Transverse colon (tissue), 4 donors: ENCODE data around the gene DHRSX. TPM values are rescaled to one million over a fixed set of nuclear protein-coding genes. Genes with fewer than 3 reads are reported as not detected.
"Not testable (repeated sequence)": the region's sequence is repeated elsewhere in the genome, so short reads cannot be mapped to it uniquely, and the experiment has no call there.

Experiments
- DNase-seq: peaks from one replicate; pipeline ENCODE4 v3.0.0-alpha.2; 2019
- H3K27ac ChIP-seq, 4 donors: fragments of 200-600 bp; sonication (generic); 2 replicates each; pipeline ENCODE4 v1.5.1; 2016 to 2018; ENCODE audit warnings: inconsistent platforms in 4 of 4
- H3K27me3 ChIP-seq: fragments of 200-600 bp; sonication (generic); 2 replicates; pipeline ENCODE4 v1.5.1; 2017; ENCODE audit warnings: inconsistent platforms
- H3K36me3 ChIP-seq, 4 donors: fragments of 200-600 bp; sonication (generic); 2 replicates each; pipeline ENCODE4 v1.5.1; 2017 to 2019; ENCODE audit warnings: inconsistent platforms in 4 of 4
- H3K4me1 ChIP-seq, 4 donors: fragments of 200-600 bp; sonication (generic); 2 replicates each; pipeline ENCODE4 v1.5.1; 2017 to 2020; ENCODE audit warnings: inconsistent platforms in 4 of 4
- H3K4me3 ChIP-seq, 4 donors: fragments of 200-600 bp; sonication (generic); 1 replicate in 1 of 4; 2 replicates in 3 of 4; pipeline versions ENCODE4 v1.5.1 to v1.6.1; 2017 to 2019; ENCODE audit warnings: inconsistent platforms in 4 of 4
- H3K9me3 ChIP-seq, 2 donors: fragments of 200-600 bp; sonication (generic); 2 replicates each; pipeline ENCODE4 v1.5.1; 2017 to 2019; ENCODE audit warnings: inconsistent platforms in 2 of 2
- EP300 ChIP-seq: sonication (generic); formaldehyde crosslinking; IDR thresholded peaks from one replicate; pipeline ENCODE4 v1.6.1; 2017; ENCODE audit warnings: antibody characterized with exemption, low read depth
- POLR2A ChIP-seq: fragments of 450-650 bp; IDR thresholded peaks from one replicate; pipeline ENCODE4 v1.6.1; 2016; ENCODE audit warnings: antibody characterized with exemption, mild to moderate bottlenecking, moderate library complexity
- POLR2AphosphoS5 ChIP-seq, 3 donors: sonication (generic); formaldehyde crosslinking; IDR thresholded peaks; one replicate each; pipeline ENCODE4 v1.6.1; 2016; ENCODE audit warnings: antibody characterized with exemption in 3 of 3
- WGBS, 2 donors: methylation state at CpG; one replicate each; pipeline ENCODE4 v1.1.5; 2018; ENCODE audit warnings: low coverage in 1 of 2; 5-methylcytosine and 5-hydroxymethylcytosine counted together
- in situ Hi-C, 4 donors: fragments of 200-750 bp; cut with MboI; loops; one replicate each; pipeline versions ENCODE4 v1.15.0 to v1.15.1; 2017; ENCODE audit warnings: low sequenced_read_pairs in 3 of 4, low pct_ligation_motif_present in 1 of 4, low pct_unique_long_range_greater_than_20kb in 1 of 4
- intact Hi-C: fragments of 100-400 bp; cut with DNase I; formaldehyde crosslinking; loops from one replicate; pipeline ENCODE4 v1.15.1; 2023; ENCODE audit warnings: low total_unique reads
- total RNA-seq, 4 donors: library from RNA; depleted of rRNA; stranded (reverse); fragments of >200 nt; gene quantifications; one replicate each; pipeline ENCODE4 v1.1.0, GENCODE V29; 2016
- TF ChIP-seq, protein P1 (sequence below), 5 experiments: fragments of 200-600 bp in 3 of 5; fragments of 450-650 bp in 2 of 5; sonication (generic) in 3 of 5; IDR thresholded peaks; 1 replicate in 2 of 5; 2 replicates in 3 of 5; pipeline ENCODE4 v1.5.1; 2016 to 2017; ENCODE audit warnings: antibody characterized with exemption in 5 of 5, inconsistent platforms in 3 of 5, mild to moderate bottlenecking in 2 of 5, moderate library complexity in 1 of 5

DHRSX gene
- total RNA-seq, 4 donors from 2014 or later, result 27.9 to 39.9 (median 33.9) TPM

DNA sequence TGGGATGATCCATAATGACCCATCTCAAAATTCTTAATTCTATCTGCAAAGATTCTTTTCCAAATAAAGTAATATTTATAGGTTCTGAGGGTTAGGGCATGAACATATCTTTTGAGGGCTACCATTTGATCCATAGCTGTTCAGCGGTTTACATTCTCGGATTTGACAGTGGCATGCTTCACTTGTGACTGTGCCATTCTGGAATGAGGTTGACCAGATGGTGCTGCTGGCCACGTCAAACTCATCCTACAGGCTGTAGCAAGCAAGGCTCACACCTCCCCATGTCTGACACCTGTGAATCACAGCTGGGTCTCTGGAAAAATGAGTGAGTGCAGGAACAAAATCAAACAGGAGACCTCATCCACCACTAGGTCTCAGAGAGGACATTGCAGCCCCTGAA, 280.5 kb downstream of the DHRSX start:
- no peaks in the 10 kb centered on the region for H3K27me3 ChIP-seq
- H3K9me3 ChIP-seq, result peaks cover 23 to 25% of the 10 kb centered on the region in 2 donors
- peaks cover 0 to 20% (median 10%) of the 10 kb centered on the region in 4 donors for H3K36me3 ChIP-seq
- no peak for DNase-seq
- H3K4me1 ChIP-seq, result no peaks in the 10 kb centered on the region
- TF ChIP-seq, protein P1, sequence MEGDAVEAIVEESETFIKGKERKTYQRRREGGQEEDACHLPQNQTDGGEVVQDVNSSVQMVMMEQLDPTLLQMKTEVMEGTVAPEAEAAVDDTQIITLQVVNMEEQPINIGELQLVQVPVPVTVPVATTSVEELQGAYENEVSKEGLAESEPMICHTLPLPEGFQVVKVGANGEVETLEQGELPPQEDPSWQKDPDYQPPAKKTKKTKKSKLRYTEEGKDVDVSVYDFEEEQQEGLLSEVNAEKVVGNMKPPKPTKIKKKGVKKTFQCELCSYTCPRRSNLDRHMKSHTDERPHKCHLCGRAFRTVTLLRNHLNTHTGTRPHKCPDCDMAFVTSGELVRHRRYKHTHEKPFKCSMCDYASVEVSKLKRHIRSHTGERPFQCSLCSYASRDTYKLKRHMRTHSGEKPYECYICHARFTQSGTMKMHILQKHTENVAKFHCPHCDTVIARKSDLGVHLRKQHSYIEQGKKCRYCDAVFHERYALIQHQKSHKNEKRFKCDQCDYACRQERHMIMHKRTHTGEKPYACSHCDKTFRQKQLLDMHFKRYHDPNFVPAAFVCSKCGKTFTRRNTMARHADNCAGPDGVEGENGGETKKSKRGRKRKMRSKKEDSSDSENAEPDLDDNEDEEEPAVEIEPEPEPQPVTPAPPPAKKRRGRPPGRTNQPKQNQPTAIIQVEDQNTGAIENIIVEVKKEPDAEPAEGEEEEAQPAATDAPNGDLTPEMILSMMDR (IDR thresholded peaks at IDR 0.05), result no peak
- TF ChIP-seq POLR2A (no peak), POLR2AphosphoS5 (IDR thresholded peaks at IDR 0.05) (no peak), EP300 (no peak)
- intact Hi-C loops (no loop called here), in situ Hi-C loops (no loop called here)
- H3K4me3 ChIP-seq, result no peak overlapping the region
- WGBS, 2 donors, result 96 to 100% methylated on average over 2 to 3 of the region's 3 CpGs
- no peak overlapping the region for H3K27ac ChIP-seq

DNA sequence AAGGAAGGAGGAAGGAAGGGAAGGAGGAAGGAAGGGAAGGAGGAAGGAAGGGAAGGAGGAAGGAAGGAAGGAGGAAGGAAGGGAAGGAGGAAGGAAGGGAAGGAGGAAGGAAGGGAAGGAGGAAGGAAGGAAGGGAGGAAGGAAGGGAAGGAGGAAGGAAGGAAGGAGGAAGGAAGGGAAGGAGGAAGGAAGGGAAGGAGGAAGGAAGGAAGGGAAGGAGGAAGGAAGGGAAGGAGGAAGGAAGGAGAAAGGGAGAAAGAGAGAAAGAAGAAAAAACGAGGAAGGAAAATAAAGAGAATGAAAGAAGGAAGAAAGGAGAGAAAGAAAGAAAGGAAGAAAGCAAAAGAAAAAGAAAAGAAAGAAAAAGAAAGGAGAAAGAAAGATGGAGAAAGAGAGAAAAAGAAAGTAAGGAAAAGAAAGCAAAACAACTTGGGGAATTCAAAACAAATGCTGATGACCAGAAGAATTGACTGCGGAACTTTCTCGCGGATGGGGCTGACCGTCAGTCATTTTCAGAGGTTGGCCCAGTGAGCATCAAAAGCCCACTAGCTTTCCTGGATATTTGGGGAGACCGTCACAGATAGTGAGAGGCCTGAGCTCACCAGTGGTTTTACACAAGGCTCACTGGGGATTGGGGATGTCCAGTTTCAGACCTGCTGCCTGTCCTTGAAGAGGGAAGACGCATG, 286.5 kb downstream of the DHRSX start:
- in situ Hi-C loops, H3K36me3 ChIP-seq, H3K4me3 ChIP-seq, H3K27ac ChIP-seq, DNase-seq, H3K4me1 ChIP-seq, H3K27me3 ChIP-seq, intact Hi-C loops: not testable (repeated sequence)
- peaks cover 12 to 16% of the 10 kb centered on the region in 2 donors for H3K9me3 ChIP-seq
- 88 to 97% methylated on average over 2 to 7 of the region's 7 CpGs for WGBS, 2 donors

DNA sequence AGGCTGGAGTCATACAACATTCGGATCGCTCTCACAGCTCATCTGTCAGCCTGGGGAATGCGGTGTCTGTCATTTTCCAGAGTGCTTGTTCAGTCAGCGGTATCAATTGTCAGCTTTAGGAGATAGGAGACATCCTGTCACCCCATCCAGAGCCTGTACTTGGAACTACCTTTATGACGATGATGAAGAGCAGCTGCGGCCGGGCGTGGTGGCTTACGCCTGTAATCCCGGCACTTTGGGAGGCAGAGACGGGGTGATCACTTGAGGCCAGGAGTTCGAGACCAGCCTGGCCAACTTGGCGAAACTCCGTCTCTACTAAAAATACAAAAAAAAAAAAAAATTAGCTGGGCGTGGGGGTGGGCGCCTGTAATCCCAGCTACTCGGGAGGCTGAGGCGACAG, 289.1 kb downstream of the DHRSX start:
- H3K4me1 ChIP-seq, H3K4me3 ChIP-seq, H3K36me3 ChIP-seq, in situ Hi-C loops, intact Hi-C loops, H3K27me3 ChIP-seq, H3K27ac ChIP-seq, H3K9me3 ChIP-seq, DNase-seq: not testable (repeated sequence)
- 90 to 97% methylated on average over 6 to 18 of the region's 18 CpGs for WGBS, 2 donors

DNA sequence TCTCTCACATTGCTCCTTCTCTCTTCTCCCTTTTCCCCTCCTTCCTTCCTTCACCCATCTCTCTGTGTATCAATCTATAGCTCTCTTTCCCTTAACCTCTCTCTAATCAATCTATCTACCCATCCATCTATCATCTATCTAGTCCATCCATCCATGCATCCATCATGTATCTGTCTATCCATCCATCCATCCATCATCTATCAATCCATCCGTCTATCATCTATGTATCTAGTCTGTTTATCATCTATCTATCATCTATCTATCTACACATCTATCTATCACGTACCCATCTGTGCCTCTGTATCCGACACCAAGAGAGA, 307.5 kb downstream of the DHRSX start:
- in situ Hi-C loops (no loop called here), intact Hi-C loops (no loop called here)
- WGBS, 2 donors, result 91 to 93% methylated on average over 3 of the region's 3 CpGs
- H3K36me3 ChIP-seq, result no peaks in the 10 kb centered on the region
- no peak for DNase-seq
- no peaks in the 10 kb centered on the region for H3K4me1 ChIP-seq
- H3K4me3 ChIP-seq, result no peak overlapping the region
- H3K9me3 ChIP-seq, result no peaks in the 10 kb centered on the region
- H3K27me3 ChIP-seq, result no peaks in the 10 kb centered on the region
- TF ChIP-seq, protein P1 (IDR thresholded peaks at IDR 0.05), result no peak
- no peak for TF ChIP-seq POLR2AphosphoS5 (IDR thresholded peaks at IDR 0.05)
- TF ChIP-seq POLR2A, result no peak
- TF ChIP-seq EP300, result no peak
- no peak overlapping the region for H3K27ac ChIP-seq

DNA sequence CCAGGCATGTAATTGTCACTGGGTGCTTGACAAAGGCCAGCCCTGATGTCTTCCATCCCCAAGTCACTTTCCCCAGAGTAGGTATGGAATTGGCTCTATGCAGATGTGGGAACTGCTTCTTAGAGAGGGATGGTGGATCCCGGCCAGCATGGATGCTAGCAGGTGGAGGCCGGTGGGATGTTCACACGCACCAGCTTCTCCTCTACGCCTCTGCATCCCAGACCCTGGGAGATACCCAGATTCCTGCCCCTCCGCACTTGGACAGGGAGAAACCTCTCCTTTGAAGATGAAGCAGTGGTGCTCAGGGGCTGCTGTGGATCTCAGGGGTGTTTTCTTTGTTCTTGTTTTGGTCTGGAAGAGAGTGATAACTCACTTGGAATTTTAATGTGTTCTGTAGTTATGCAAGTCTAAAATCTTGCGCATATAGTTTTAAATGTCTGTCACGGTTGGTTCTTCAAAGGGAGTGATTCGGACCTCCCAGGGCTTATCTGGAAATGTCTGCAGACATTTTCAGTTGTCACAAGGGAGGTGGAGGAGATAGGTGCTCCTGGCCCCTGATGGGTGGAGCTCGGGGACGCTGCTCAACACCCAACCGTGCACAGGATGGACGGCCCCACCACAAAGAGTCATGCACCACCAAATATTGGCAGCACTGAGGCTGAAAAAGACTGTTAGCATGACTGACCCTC, 308.0 kb downstream of the DHRSX start:
- DNase-seq, result no peak
- Histone ChIP-seq H3K36me3 (no peaks in the 10 kb centered on the region), H3K27ac (no peak overlapping the region), H3K9me3 (no peaks in the 10 kb centered on the region), H3K4me1 (no peaks in the 10 kb centered on the region), H3K27me3 (no peaks in the 10 kb centered on the region), H3K4me3 (no peak overlapping the region)
- intact Hi-C loops, result no loop called here
- no peak for TF ChIP-seq POLR2AphosphoS5 (IDR thresholded peaks at IDR 0.05)
- no peak for TF ChIP-seq EP300
- TF ChIP-seq, protein P1 (IDR thresholded peaks at IDR 0.05), result no peak
- TF ChIP-seq POLR2A, result no peak
- WGBS, 2 donors, result 64 to 100% methylated on average over 1 to 12 of the region's 12 CpGs
- in situ Hi-C loops, result no loop called here
